Cardiac septum (tissue), 1 donor: ENCODE data around the gene BRAT1. TPM values are rescaled to one million over a fixed set of nuclear protein-coding genes. Genes with fewer than 3 reads are reported as not detected.
A peak's percentile ranks its signal among the peaks of the same experiment; 100 is the strongest.
"Not testable (repeated sequence)": the region's sequence is repeated elsewhere in the genome, so short reads cannot be mapped to it uniquely, and the experiment has no call there.

ENCODE experiments used
- DNase-seq: peaks from one replicate; pipeline ENCODE4 v3.0.0-alpha.2; 2020; ENCODE audit warnings: low spot score
- intact Hi-C: fragments of 100-400 bp; cut with DNase I; formaldehyde crosslinking; loops from one replicate; pipeline ENCODE4 v1.14.0; 2022
- total RNA-seq: library from RNA; stranded (reverse); fragmentation: NEBNext Ultra II Directional; extraction: Animal tissue kit (Norgen Biotek cat#: 25700); gene quantifications from one replicate; pipeline ENCODE4 v1.2.1, GENCODE V29; 2021
- donor health status: DM: no; HTN: no; CAD: no.

Gene BRAT1
- total RNA-seq, 1 donor from 2014 or later, result 12.8 TPM

DNA sequence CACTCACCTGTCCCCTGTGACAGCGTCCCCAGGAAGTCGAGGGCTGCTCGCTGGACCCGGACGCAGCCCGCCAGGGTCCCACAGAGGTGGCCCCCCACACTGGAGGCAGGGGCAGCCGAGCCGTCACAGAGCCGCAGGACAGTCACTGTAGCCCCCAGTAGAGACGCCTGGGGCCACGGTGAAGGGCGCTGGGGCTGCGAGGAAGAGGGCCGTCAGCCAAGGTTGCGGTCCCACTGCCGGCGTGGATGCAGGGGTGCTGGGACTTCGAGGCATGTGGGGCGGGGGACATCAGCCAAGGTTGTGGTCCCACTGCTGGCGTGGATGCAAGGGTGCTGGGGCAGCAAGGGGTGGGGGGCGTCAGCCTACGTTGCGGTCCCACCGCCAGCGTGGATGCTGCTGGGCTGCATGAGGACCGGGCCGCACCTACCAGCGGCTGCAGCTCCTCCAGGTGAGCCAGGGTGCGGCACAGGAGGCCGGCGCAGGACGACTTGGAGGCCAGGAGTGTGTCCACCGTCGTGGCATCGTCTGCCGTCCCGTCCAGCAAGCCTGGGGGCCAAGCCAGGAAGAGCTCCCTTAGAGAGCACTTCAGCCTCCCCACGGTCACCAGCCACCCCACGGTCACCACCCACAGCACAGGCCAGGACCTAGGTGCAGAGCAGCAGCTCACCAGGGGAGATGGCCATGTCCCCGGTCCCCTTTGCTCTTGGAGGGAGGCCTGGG is 13.9 kb downstream of the BRAT1 start:
- peak; percentile 58 for DNase-seq
- intact Hi-C loops, result no loop called here

DNA sequence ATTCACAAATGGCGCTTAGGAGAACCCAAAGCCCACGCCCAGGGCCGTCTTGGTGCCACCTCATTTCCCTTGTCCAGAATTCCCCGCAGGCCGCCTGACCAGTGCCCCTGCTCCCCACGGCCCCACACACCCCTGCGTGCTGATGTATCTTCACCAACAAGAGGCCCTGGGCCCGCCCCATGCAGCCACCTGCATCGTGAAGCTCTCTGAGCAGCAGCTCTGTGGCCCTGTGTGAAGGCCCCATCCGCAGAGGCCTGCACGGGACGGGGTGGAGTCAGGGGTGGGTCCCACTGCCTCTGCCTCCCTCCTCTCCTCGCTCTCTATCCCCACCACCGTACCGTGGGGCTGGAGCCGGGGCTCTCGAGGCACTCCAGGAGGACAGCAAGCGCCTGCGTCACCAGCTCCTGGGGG is 14.7 kb downstream of the BRAT1 start:
- no peak for DNase-seq
- intact Hi-C loops, result no loop called here

DNA sequence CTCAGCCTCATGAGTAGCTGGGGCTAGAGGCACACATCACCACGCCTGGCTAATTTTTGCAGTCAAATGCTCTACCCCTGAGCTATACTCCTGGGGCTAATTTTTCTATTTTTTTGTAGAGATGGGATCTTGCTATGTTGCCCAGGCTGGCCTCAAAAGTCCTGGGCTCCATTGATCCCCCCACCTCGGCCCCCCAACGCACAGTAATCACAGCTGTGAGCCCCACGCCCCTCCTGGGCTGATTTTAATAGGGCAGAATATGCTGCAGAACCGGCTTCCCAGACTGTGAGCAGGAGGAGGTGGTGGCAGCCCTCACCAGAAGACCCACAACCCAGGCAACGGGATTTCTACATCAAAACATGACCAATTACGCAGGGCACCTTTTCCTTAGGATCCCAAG is 15.2 kb downstream of the BRAT1 start:
- no peak for DNase-seq
- intact Hi-C loops, result no loop called here

DNA sequence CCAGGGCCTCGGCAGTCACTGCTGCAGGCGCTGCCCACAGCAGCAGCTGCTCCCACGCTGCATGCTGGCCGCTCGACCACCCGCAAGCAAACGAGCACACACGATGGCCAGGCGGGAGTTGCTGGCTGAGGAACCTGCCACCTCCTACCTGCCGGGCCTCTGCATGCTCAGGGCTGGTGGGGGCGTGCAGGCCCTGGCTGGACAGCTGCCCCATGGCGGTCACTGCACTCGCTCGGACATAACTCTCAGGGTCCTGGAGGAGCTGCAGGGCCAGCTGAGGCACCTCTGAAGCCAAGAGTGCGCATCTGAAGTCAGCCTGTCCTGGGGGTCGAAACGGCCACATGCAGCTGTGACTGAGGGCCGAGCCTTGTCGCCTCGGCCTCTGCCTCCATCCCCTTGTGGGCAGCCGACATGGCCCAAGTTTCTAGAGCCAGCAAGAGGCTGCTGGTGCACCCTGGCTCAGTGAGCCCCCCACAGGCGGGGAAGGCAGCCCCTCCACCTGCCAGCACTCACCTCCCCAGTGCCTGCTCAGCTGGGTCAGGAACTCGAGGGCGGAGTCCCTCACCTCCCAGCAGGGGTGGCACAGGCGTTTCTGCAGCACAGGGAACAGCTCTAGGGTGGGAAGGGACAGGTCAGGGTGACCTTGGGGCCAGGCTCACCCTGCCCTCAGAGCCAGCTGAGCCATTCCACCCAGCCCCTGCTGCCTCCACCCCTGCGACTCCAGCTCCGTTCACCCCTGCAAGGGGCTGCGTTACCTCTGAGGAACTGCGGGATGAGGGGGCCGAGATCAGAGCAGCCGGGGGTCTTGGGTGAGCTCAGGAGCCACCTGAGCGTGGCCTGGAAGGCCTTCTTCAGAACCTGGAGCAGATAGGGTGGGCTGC is 16.1 kb downstream of the BRAT1 start:
- DNase-seq, result peak; percentile 67
- intact Hi-C loops, result no loop called here

DNA sequence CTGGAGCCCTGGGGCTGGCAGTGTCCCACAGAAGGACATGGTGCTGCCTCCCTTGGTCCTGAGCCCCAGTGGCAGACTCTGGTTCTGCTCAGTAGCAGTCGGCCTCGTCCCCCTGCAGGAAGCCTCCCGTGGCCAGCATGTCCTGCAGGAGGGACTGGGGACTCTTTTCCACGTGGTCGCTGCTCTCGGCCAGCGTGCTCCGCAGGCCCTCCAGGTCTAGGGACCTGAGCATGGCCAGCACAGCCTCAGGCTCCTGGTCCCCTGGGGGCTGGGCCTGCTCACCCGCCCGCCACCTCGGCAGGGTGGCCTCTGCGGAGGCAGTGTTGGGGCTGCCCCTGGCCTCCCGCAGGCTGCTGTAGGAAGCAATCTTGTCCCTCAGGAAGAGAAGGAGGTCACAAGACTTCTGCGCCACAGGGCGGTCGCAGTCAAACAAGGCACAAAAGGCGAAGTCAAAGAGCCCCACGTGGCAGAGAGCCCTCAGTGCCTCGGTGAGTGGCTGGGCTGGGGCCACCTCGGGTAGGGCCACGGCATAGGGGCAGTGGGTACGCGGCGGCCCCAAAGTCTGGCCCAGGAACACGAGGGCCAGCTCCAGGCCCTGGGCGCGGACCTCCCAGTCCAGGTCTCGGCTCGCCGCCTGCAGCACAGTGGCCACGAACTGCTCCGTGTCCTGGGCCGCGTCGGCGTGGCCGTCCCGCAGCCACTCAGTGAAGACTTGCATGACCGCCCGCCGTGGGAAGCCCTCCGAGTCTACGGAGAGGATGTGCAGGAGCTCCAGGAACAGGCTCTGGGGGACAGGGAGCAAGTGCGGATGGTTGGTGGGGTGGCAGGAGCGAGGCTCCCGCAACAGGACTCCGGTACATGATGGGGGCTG is 17.1 kb downstream of the BRAT1 start:
- DNase-seq, result peak; percentile 64
- intact Hi-C loops, result no loop called here

DNA sequence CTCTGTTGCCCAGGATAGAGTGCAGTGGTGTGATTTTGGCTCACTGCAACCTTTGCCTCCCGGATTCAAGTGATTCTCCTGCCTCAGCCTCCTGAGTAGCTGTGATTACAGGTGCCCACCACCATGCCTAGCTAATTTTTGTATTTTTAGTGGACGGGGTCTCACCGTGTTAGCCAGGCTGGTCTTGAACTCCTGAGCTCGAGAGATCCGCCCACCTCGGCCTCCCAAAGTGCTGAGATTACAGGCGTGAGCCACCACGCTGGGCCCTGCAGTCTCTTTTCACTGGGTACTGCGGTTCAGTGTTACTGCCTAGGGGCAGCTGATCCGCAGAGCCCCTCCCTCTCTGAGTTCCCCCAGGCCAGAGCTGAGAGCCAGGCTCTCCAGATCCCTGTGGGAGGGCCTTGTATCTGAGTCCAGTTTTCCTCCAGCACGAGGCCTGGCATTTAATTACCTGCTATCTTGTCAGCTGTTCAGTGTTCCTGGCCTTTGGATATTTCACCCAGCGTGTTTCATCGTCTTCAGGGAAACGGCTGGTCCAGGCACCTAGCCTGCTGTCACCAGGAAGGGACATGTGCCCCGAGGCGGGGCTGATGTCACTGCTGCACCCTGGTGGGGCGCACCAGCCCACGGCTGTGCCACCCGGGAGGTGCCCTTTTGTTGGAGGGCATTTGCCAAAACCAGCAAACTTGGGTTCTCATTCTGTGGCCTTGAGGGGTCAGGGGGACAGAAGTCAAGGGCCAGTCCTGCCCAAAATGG is 19.3 kb downstream of the BRAT1 start:
- DNase-seq, intact Hi-C loops: not testable (repeated sequence)

DNA sequence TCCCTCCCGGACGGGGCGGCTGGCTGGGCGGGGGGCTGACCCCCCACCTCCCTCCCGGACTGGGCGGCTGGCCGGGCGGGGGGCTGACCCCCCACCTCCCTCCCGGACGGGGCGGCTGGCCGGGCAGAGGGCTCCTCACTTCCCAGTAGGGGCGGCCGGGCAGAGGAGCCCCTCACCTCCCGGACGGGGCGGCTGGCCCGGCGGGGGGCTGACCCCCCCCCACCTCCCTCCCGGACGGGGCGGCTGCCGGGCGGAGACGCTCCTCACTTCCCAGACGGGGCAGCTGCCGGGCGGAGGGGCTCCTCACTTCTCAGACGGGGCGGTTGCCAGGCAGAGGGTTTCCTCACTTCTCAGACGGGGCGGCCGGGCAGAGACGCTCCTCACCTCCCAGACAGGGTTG is 21.1 kb downstream of the BRAT1 start:
- DNase-seq, result not testable (repeated sequence)

DNA sequence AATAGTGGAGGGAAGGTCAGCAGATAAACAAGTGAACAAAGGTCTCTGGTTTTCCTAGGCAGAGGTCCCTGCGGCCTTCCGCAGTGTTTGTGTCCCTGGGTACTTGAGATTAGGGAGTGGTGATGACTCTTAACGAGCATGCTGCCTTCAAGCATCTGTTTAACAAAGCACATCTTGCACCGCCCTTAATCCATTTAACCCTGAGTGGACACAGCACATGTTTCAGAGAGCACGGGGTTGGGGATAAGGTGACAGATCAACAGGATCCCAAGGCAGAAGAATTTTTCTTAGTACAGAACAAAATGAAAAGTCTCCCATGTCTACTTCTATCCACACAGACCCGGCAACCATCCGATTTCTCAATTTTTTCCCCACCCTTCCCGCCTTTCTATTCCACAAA is 21.8 kb downstream of the BRAT1 start:
- DNase-seq, intact Hi-C loops: not testable (repeated sequence)

More for the DNA sequence above, 21.1 kb downstream of the BRAT1 start:
- intact Hi-C loops, result not testable (repeated sequence)

DNA sequence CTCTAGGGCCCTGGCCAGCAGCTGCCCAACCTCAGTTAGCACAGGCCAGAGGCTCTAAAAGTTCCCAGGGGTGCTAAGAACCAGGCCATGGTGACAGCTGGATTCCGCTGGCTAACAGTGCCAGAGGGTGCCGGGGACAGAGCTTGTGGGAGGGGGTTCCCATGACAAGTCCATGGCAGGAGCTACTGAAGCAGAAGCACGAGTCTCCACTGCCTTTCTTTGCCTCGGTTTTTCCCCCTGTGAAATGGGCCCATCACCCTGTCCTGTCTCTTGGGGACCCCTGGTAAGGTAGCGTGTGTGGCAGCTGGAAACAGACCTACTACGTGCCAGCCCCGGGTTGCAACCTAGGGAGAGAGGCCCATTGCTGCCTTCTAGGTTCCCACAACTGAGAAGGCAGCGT is 22.5 kb downstream of the BRAT1 start:
- intact Hi-C loops, DNase-seq: not testable (repeated sequence)

DNA sequence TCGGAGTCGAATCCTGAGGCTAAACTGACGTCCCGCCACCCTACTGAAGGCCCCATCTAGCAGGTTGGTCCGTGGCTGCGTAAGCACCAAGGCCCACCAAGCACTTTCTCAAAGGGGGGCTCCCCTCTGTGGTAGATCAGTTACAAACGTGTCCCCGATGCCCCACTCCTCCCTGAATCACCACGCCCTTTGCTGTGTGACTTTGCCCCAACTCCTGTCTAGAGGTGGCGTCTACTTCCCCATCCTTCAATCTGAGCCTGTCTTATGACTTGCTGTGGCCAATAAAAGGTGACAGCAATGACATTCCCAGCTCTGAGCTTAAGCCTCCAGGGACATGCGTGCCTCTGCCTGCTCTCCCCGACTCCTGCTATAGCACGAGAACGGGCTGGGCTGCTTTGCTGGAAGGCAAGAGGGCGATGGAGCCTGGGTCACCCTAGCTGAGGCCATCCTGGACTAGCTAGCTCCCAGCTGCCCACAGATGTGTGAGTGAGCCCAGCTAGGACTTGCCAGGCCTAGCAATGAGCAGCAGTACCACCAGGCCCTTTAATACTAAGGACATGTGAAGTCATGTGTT is 23.0 kb downstream of the BRAT1 start:
- intact Hi-C loops, DNase-seq: not testable (repeated sequence)

DNA sequence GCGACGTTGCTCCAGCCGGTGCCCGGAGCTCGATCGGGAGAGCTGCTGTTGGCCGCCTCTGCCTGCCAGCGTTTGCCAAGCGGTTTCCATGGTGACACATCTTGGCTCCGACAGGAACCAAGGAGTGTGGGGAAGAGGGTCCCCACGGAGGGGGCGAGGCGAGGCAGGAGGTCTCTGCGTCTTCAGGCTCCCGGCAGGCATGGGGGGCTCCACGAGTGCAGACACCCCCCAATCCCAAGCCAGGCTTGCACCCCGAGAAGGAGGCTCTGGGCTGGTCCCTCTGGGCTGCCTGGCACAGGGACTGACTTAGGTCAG is 23.6 kb downstream of the BRAT1 start:
- DNase-seq, intact Hi-C loops: not testable (repeated sequence)

DNA sequence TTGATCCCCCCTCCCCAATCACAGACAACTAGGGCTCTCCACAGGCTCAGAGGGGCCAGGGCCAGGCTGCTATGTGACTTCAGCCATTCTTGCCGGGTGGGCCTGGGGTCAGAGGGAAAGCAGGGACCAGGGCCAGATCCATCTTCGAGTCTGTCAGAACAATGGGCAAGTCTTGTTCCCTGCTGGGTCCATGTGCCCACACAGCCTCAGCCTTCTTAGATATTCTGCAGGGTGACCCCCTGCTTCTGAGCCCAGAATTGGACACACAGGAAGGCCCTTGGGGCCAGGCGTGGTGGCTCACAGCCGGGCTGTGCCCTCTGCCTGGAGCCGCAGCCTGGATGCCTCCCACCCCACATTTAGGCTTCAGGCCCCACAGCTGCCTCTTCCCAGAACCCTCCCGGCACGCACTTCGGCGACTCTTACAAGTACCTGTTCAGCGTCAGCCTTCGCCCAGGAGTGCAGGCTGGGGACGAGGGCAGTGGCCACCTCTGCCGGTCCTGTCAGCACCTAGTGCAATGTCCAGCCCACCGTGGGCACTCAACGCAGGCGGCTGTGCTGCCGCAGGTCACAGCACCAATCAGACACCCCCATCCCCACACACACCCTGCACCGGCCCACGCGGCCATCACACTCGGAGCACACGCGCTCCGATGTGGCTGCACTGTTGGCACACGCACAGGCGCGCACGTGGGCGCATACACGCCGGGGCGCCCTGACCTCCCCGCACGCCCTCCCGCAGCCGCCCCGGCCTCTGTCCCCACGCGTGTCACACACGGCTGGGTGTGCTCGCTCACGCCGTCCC is 24.1 kb downstream of the BRAT1 start:
- DNase-seq, intact Hi-C loops: not testable (repeated sequence)

DNA sequence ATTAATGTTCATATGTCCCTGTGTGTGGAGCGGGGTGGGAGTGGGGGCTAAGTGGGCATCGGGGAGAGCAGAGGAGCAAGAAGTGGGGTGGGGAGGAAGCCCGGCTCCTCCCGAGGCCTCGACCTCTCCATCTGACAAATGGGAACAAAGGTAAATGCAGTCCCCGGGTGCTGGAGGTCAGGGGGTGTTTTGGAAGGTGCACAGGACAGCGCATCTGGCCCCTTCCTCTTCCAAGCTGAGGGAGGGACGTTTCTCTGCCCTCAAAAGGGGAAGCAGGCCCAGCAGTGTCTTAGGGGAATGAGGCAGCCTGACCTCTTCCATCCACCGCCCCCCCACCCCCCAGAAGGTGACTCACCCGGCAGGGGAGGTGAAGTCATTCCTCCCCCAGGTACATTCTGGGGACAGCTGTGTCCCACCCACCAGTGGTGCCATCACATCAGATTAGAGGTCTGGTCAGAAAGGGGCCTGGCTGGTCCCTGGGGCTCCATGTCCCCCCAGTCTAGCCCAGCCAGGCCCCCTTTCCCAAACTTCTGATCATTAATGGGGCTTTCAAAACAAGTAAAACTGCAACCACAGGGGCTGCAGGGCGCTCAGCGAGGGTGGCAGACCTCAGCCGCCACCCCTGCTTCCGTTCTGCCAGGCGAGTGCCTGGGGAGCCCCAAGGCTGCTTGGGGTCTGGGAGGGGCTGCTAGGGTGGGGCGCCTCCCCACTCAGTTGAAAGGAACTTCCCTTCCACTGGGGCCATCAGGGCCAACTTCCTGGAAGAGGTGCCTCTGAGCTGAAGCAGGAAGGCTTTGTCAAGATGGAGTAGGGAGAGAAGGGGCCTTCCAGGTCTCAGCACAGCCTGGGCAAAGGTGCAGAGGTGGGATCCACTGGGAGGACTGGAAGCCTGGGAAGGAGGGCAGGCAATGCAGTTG is 25.0 kb downstream of the BRAT1 start:
- intact Hi-C loops, result no loop called here

DNA sequence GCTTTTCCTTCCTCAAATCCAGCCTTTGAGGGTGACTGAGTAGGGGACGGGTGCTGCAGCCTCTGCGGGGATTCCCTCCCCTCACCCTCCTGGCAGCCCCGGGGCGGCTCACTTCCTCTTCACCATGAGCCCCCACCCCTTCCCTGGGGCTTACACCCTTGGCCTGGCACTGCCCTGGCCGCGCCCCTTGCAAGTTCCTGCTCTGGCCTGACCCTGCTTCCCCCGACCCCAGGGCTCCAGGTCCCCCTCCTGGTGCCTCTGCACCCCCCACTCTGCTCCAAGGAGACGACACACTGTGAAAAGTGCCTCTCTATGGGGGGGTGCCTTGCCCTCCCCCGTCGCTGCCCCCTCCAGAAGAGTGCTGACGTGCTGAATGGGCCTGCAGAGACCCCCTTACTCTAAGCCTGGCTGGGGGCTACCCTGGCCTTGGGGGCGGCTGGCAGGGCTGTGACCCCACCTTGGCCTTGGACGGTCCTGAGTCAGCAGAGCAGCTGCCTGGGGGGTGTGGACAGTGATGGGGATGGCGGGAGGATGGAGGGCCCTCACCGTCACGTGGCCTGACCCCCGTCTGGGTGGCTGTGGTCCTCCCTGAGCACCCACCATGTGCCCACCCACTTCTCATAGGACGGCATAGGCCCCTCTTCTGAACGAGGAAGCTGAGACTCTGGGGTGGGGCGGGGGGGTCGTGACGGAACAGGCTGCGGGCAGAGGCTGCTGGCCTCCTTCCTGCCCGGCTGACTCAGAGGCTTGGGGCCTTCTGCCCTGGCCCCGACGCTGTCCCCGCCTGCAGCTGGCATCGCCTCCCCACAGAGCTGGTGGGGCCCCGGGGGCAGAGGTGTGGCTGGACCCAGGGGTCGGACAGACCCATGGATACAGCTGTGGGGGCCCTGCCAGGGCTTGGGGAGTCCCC is 25.9 kb downstream of the BRAT1 start:
- DNase-seq, result peak; percentile 84
- intact Hi-C loops, result no loop called here

More for the DNA sequence above, 25.0 kb downstream of the BRAT1 start:
- no peak for DNase-seq

DNA sequence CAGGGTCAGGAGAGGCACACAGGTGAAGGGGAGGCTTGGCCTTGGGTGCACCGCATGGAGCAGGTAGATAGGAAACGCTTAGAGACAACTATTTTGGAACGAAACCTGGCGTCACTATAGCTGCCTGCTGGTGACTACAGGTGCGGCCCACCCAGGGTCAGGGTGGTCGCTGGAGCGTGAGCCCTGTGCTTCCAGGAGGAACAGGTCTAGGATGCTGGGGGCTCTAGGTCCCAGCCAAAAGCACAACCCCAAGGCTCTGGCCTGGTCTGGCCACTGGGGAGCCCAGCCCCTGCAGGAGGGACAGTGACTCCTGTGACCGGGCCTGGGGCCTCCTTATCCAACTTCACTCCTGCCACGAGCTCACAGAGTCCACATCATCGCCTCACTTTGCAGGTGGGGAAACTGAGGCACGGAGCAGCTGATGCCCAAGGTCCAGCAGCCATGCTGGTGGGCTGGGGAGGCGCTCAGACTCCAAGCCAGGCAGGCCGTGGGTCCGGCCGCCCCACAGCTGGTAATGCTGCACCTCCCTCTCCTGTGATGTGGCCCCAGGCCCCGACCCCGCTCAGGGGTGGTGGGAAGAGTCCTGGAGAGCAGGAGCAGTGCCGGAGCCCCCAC is 26.7 kb downstream of the BRAT1 start:
- DNase-seq, result no peak
- intact Hi-C loops, result no loop called here
